Heart left ventricle (tissue), 16 donors: ENCODE data around the gene ZNF681. TPM values are rescaled to one million over a fixed set of nuclear protein-coding genes. Genes with fewer than 3 reads are reported as not detected.

ENCODE experiments used
- ATAC-seq, 4 donors: fragments of 200-7000 bp; cut with Tn5 transposase; one replicate each; pipeline ENCODE4 v1.9.1; 2020 to 2022; ENCODE audit warnings: moderate library complexity in 4 of 4, mild to moderate bottlenecking in 3 of 4, moderate number of reproducible peaks in 1 of 4
- DNase-seq, 5 donors: peaks; one replicate each; pipeline ENCODE4 v3.0.0-alpha.2; 2020
- H3K27ac ChIP-seq, 12 donors: fragments of 200-600 bp; sonication (generic) in 4 of 12; one replicate each; pipeline versions ENCODE4 v1.5.0 to v1.8.0; 2016 to 2022; ENCODE audit warnings: mild to moderate bottlenecking in 2 of 12
- H3K27me3 ChIP-seq, 9 donors: fragments of 200-600 bp; sonication (generic) in 2 of 9; one replicate each; pipeline versions ENCODE4 v1.5.1 to v1.8.0; 2016 to 2022; ENCODE audit warnings: mild to moderate bottlenecking in 3 of 9
- H3K36me3 ChIP-seq, 9 donors: fragments of 200-600 bp; sonication (generic) in 2 of 9; one replicate each; pipeline versions ENCODE4 v1.5.0 to v1.8.0; 2018 to 2022; ENCODE audit warnings: mild to moderate bottlenecking in 2 of 9
- H3K4me1 ChIP-seq, 12 donors: fragments of 200-600 bp; sonication (generic) in 4 of 12; one replicate each; pipeline versions ENCODE4 v1.5.0 to v1.8.0; 2016 to 2022; ENCODE audit warnings: mild to moderate bottlenecking in 3 of 12
- H3K4me3 ChIP-seq, 12 donors: fragments of 200-600 bp; sonication (generic) in 4 of 12; one replicate each; pipeline versions ENCODE4 v1.5.0 to v1.8.0; 2017 to 2022; ENCODE audit warnings: mild to moderate bottlenecking in 9 of 12, moderate library complexity in 4 of 12
- H3K9me3 ChIP-seq, 12 donors: fragments of 200-600 bp; sonication (generic) in 4 of 12; one replicate each; pipeline versions ENCODE4 v1.5.0 to v1.8.0; 2016 to 2022; ENCODE audit warnings: mild to moderate bottlenecking in 1 of 12
- CTCF ChIP-seq, 12 donors: fragments of 200-600 bp; sonication (generic) in 4 of 12; IDR thresholded peaks; one replicate each; pipeline versions ENCODE4 v1.5.0 to v1.8.0; 2018 to 2022; ENCODE audit warnings: antibody characterized with exemption in 12 of 12, mild to moderate bottlenecking in 5 of 12
- POLR2A ChIP-seq, 2 donors: fragments of 450-650 bp; IDR thresholded peaks; one replicate each; pipeline ENCODE4 v1.6.1; 2017; ENCODE audit warnings: antibody characterized with exemption in 2 of 2, mild to moderate bottlenecking in 2 of 2, moderate library complexity in 2 of 2
- WGBS, 4 donors: extraction: QIAGEN DNeasy Blood & Tissue Kit in 2 of 4; methylation state at CpG; one replicate each; pipeline versions ENCODE4 v1.1.5 to v1.1.7; 2013 to 2018; 5-methylcytosine and 5-hydroxymethylcytosine counted together
- intact Hi-C, 10 donors: fragments of 100-400 bp; cut with DNase I; formaldehyde crosslinking; loops; one replicate each; pipeline versions ENCODE4 v1.11.1 to v1.14.2; 2022
- polyA plus RNA-seq, 2 donors: library from polyadenylated mRNA; stranded (reverse); fragments of 200-250 nt; gene quantifications; one replicate each; pipeline ENCODE4 v1.2.3, GENCODE V29; 2013
- total RNA-seq, 9 donors: library from RNA; depleted of rRNA in 2 of 9; stranded (reverse); fragments of >200 nt in 2 of 9; fragmentation: NEBNext Ultra II Directional in 3 of 9; extraction: Animal tissue kit (Norgen Biotek cat#: 25700) in 3 of 9; gene quantifications; one replicate each; pipeline versions ENCODE4 v1.1.0 to v1.2.4, GENCODE V29; 2016 to 2023
- donor health status: ischemic (EF 13 %, LVEDD 7.1; RV severe dilation, severe dysfunction).
- donor health status: healthy with polysubstance abuse.
- donor health status: DM: no; HTN: yes; CAD: no.
- donor health status: DM: no; HTN: no; CAD: no.
- donor health status: ischemic (EF 25% LVEDD 6.9; RV normal size, moderate dysfunction).
- donor health status: ischemic (EF 25% LVEDD 5.7; RV mildly dilated, moderate dysfunction).
- donor health status: healthy.
- donor health status: DM: yes; HTN: yes; CAD: no.
- donor health status: ischemic (EF 35%, LVEDD 5.7; RV mildly dilated, moderate dysfunction).
- donor health status: nonischemic (EF 11% LVEDD 7.7; RV severe dilation, severe dysfunction).
- donor health status: DM: yes; HTN: yes; CAD: no.
- donor health status: PGD.
- donor health status: ischemic (EF 29% LVEDD 5.4; RV normal size, mild dysfunction).
- donor health status: nonischemic (EF 23%, LVEDD 6.1; RV moderate dilation, normal function).

Gene ZNF681
- total and polyA plus RNA-seq, 11 donors = 0.19 to 1.6 (median 0.65) TPM

- ATAC-seq (no peak), DNase-seq (no peak)
- no peak for TF ChIP-seq POLR2A (IDR thresholded peaks at IDR 0.05)
- H3K27ac ChIP-seq = no peak overlapping the region
- H3K4me1 ChIP-seq = no peaks in the 10 kb centered on the region
- H3K9me3 ChIP-seq = no peaks in the 10 kb centered on the region
- H3K27me3 ChIP-seq = no peaks in the 10 kb centered on the region
- H3K4me3 ChIP-seq = no peak overlapping the region
- intact Hi-C loops = no loop called here
- no peaks in the 10 kb centered on the region for H3K36me3 ChIP-seq
Measured at GRCh38 chr19:23774524-23774971, 15.9 kb upstream of the ZNF681 start.

- Histone ChIP-seq H3K36me3 (no peaks in the 10 kb centered on the region), H3K27me3 (no peaks in the 10 kb centered on the region), H3K9me3 (no peaks in the 10 kb centered on the region), H3K4me3 (no peak overlapping the region), H3K27ac (no peak overlapping the region), H3K4me1 (no peaks in the 10 kb centered on the region)
- 64 to 71% (median 70%) methylated on average over 4 of the region's 4 CpGs for WGBS, 4 donors
- no peak for TF ChIP-seq POLR2A (IDR thresholded peaks at IDR 0.05)
- no peak for DNase-seq
- intact Hi-C loops = no loop called here
- no peak for ATAC-seq
Measured at GRCh38 chr19:23774106-23774505, 15.4 kb upstream of the ZNF681 start.

- Histone ChIP-seq H3K9me3 (no peaks in the 10 kb centered on the region), H3K4me1 (no peaks in the 10 kb centered on the region), H3K27me3 (no peaks in the 10 kb centered on the region), H3K27ac (no peak overlapping the region), H3K4me3 (no peak overlapping the region), H3K36me3 (no peaks in the 10 kb centered on the region)
- 95 to 99% (median 97%) methylated on average over 2 of the region's 2 CpGs for WGBS, 4 donors
- TF ChIP-seq POLR2A (IDR thresholded peaks at IDR 0.05) (no peak), CTCF (IDR thresholded peaks at IDR 0.05) (no peak)
- no peak for ATAC-seq
- intact Hi-C loops = no loop called here
- no peak for DNase-seq
Measured at GRCh38 chr19:23772675-23773063, 14.0 kb upstream of the ZNF681 start.

GRCh38 chr19:23771761-23772674 is 13.3 kb upstream of the ZNF681 start:
- Histone ChIP-seq H3K9me3 (no peaks in the 10 kb centered on the region), H3K4me3 (no peak overlapping the region), H3K27ac (no peak overlapping the region), H3K36me3 (no peaks in the 10 kb centered on the region), H3K4me1 (no peaks in the 10 kb centered on the region), H3K27me3 (no peaks in the 10 kb centered on the region)
- WGBS, 4 donors = 94 to 97% (median 96%) methylated on average over 4 of the region's 4 CpGs
- no peak for DNase-seq
- TF ChIP-seq POLR2A (IDR thresholded peaks at IDR 0.05) = no peak
- TF ChIP-seq CTCF (IDR thresholded peaks at IDR 0.05) = no peak
- no peak for ATAC-seq
- intact Hi-C loops = no loop called here

GRCh38 chr19:23771316-23771715 is 12.6 kb upstream of the ZNF681 start:
- Histone ChIP-seq H3K27ac (no peak overlapping the region), H3K27me3 (no peaks in the 10 kb centered on the region), H3K9me3 (no peaks in the 10 kb centered on the region), H3K36me3 (no peaks in the 10 kb centered on the region), H3K4me1 (no peaks in the 10 kb centered on the region), H3K4me3 (no peak overlapping the region)
- intact Hi-C loops = no loop called here
- TF ChIP-seq CTCF (IDR thresholded peaks at IDR 0.05) (no peak), POLR2A (IDR thresholded peaks at IDR 0.05) (no peak)
- no peak for DNase-seq
- no peak for ATAC-seq
- WGBS, 4 donors = 73 to 97% (median 93%) methylated on average over 2 of the region's 2 CpGs
